Omental fat pad (tissue), 4 donors: ENCODE data around the gene FAM162B. TPM values are rescaled to one million over a fixed set of nuclear protein-coding genes. Genes with fewer than 3 reads are reported as not detected.
"Not testable (repeated sequence)": the region's sequence is repeated elsewhere in the genome, so short reads cannot be mapped to it uniquely, and the experiment has no call there.

Experiments
- ATAC-seq: fragments of 150-250 bp; one replicate; pipeline ENCODE4 v1.9.1; 2016; ENCODE audit warnings: mild to moderate bottlenecking, moderate library complexity; ENCODE audit not compliant: low FRiP score
- DNase-seq: peaks from one replicate; pipeline ENCODE4 v3.0.0-alpha.2; 2019; ENCODE audit warnings: low spot score
- CTCF ChIP-seq, 3 donors: fragments of 450-650 bp; IDR thresholded peaks; one replicate each; pipeline ENCODE4 v1.5.1; 2016 to 2017; ENCODE audit warnings: antibody characterized with exemption in 3 of 3, mild to moderate bottlenecking in 3 of 3, moderate library complexity in 2 of 3
- total RNA-seq, 4 donors: library from RNA; depleted of rRNA; stranded (reverse); fragments of >200 nt; gene quantifications; one replicate each; pipeline ENCODE4 v1.1.0, GENCODE V29; 2016

FAM162B gene
- total RNA-seq, 4 donors from 2014 or later: 6.9 to 44.0 (median 8.9) TPM

- no peak for TF ChIP-seq CTCF (IDR thresholded peaks at IDR 0.05)
- DNase-seq (no peak), ATAC-seq (no peak)
Measured at GRCh38 chr6:116763906-116764628, 1.5 kb downstream of the FAM162B start.

- DNase-seq: no peak
- ATAC-seq: no peak
- no peak for TF ChIP-seq CTCF (IDR thresholded peaks at IDR 0.05)
Measured at GRCh38 chr6:116763048-116763447, 2.5 kb downstream of the FAM162B start.

DNA sequence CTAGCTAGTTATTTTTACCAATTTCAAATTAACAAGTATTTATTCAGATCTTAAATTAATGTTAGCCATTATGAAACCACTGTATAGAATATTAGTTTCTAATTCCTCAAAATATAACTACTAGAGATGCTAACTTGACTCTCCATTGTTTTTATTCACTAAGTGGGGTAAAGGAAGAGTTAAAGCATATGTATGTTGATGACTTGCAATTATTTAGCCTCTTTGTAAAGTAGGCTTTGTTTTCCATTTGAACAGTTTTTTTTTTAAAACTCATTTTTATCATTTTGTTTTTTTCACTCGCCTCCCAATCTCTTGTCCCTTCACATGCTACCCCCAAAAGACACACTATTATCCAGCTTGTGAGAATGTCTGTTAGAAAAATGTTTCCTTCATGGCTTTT is 3.3 kb downstream of the FAM162B start:
- TF ChIP-seq CTCF (IDR thresholded peaks at IDR 0.05): no peak
- DNase-seq (no peak), ATAC-seq (no peak)

DNA sequence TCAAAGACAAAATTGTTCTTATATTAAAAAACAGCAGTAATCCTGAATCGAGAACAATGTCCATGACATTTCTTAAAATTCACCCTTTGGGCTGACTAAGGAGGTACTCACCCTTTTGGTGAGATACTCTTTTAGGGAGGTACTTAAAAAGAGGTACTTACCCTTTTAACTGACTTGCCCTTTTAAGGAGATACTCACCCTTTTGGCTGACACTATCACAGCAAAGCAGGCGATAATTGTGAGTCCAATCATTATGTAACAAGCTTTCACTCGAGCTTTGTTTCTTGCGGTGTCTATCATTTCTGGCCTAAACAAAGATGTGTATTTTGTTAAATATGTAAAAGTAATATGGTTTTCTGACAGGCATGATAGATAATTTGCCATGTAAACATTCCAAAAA is 3.7 kb downstream of the FAM162B start:
- no peak for DNase-seq
- ATAC-seq: no peak
- no peak for TF ChIP-seq CTCF (IDR thresholded peaks at IDR 0.05)

- no peak for TF ChIP-seq CTCF (IDR thresholded peaks at IDR 0.05)
- no peak for DNase-seq
- ATAC-seq: no peak
Measured at GRCh38 chr6:116745176-116745575, 20.3 kb downstream of the FAM162B start.

DNA sequence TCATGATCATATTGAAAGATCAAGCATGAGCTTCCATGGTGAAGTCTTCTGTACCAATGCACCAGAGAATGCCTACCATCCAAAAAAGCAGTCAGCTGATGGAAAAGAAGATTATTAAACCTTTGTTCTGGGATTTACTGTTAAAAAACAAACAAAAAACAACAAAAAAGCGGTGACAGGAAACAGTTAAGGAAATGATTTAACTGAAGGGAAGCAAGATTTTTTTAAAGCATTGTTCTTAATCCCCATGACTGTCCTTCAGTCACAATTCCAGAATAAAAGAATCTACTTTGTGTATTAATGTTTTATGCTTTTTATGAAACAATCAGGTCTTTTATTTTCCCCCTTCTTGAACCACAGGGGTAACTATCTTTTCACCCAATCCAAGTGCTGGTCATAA is 23.9 kb downstream of the FAM162B start:
- ATAC-seq (no peak), DNase-seq (no peak)
- TF ChIP-seq CTCF (IDR thresholded peaks at IDR 0.05): no peak

GRCh38 chr6:116740486-116740885 is 25.0 kb downstream of the FAM162B start:
- not testable (repeated sequence) for ATAC-seq, DNase-seq
